Measurements from ENCODE around the gene ADI1. TPM values are rescaled to one million over a fixed set of nuclear protein-coding genes. Genes with fewer than 3 reads are reported as not detected.

ADI1 gene
- total and polyA plus RNA-seq, 2 experiments from 2014 or later, result 106 to 204 TPM

DNA sequence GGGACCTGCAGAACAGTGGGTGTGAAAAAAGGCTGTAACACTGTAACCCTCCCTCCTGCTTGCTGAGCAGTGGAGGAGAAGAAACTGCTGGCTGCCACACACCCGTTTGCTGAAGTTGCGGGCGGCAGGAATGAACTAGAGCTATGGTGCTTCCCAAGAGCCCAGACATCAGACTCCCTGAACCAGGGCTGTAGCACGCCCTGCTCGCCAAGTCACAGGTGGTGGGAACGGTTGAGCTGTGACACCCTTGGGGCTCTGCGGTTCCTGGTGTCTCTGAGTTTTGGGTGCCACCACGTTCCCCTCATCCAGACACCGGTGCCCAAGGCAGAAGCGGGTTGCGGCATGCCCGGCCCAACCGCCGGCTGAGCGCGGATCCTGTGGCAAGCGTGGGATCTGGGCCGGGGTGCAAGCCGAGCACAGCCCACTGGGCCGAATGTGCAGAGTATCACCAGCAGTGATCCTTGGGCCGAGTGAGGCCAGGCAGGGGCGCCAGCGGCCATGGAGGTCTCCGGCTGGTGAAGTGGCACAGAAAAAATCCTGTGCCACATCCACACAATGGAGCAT is 15.0 kb upstream of the ADI1 start:
- H3K4me1 ChIP-seq (ENCODE audit: insufficient read depth), result peaks cover 17% of the 10 kb centered on the region
- H3K36me3 ChIP-seq (replicated peaks; ENCODE audit: insufficient read depth, low read depth), result no peaks in the 10 kb centered on the region
- no peaks in the 10 kb centered on the region for H3K9me3 ChIP-seq (ENCODE audit: low read depth)
- no peak for DNase-seq (ENCODE audit: low spot score)
- H3K27ac ChIP-seq, result no peak overlapping the region
- H2AFZ ChIP-seq, result no peak overlapping the region
- H3K27me3 ChIP-seq, result no peaks in the 10 kb centered on the region
- H3K4me3 ChIP-seq, result no peak overlapping the region
- no peaks in the 10 kb centered on the region for H3K79me2 ChIP-seq
- no peaks in the 10 kb centered on the region for H3K9me2 ChIP-seq (replicated peaks; ENCODE audit: insufficient read depth)
- no peaks in the 10 kb centered on the region for H4K20me1 ChIP-seq (ENCODE audit: insufficient read depth, poor library complexity, severe bottlenecking)
- TF ChIP-seq EZH2 (IDR thresholded peaks at IDR 0.05; ENCODE audit: borderline replicate concordance), result no peak
- TF ChIP-seq CTCF (IDR thresholded peaks at IDR 0.05; ENCODE audit: poor library complexity), result no peak
- no peak for TF ChIP-seq EZH2phosphoT487 (IDR thresholded peaks at IDR 0.05; ENCODE audit: low read depth, severe bottlenecking, unreplicated experiment)
- no peak overlapping the region for H3K4me2 ChIP-seq
- 95% methylated on average over 24 of the region's 24 CpGs for WGBS (ENCODE audit: low lambda C conversion rate, missing lambda C conversion rate)

DNA sequence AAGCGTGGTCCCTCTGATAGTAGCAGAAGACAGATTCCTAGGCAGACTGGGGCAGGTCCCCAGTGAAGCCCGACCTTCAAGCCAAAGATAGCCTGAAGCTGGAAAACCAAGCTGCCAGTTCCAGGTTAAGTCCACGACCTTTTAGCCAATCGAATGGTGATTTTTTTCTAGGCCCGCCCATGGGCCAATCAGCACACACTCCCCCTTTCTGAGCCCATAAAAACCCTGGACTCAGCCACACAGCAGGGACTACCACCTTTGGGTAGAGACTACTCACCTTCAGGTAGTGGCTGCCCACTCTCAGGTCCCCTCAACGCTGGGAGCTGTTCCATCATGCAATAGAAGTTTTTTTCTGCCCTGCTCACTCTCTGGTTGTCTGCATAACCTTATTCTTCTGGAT is 14.5 kb upstream of the ADI1 start:
- 73% methylated on average over 6 of the region's 6 CpGs for WGBS (ENCODE audit: low lambda C conversion rate, missing lambda C conversion rate)
- no peaks in the 10 kb centered on the region for H3K79me2 ChIP-seq
- no peak for DNase-seq (ENCODE audit: low spot score)
- H3K27me3 ChIP-seq, result no peaks in the 10 kb centered on the region
- no peak overlapping the region for H3K27ac ChIP-seq
- no peak overlapping the region for H3K4me2 ChIP-seq
- no peaks in the 10 kb centered on the region for H3K9me3 ChIP-seq (ENCODE audit: low read depth)
- H2AFZ ChIP-seq, result no peak overlapping the region
- no peaks in the 10 kb centered on the region for H4K20me1 ChIP-seq (ENCODE audit: insufficient read depth, poor library complexity, severe bottlenecking)
- no peaks in the 10 kb centered on the region for H3K9me2 ChIP-seq (replicated peaks; ENCODE audit: insufficient read depth)
- H3K4me3 ChIP-seq, result no peak overlapping the region
- H3K4me1 ChIP-seq (ENCODE audit: insufficient read depth), result peaks cover 17% of the 10 kb centered on the region
- no peak for TF ChIP-seq EZH2phosphoT487 (IDR thresholded peaks at IDR 0.05; ENCODE audit: low read depth, severe bottlenecking, unreplicated experiment)
- no peak for TF ChIP-seq EZH2 (IDR thresholded peaks at IDR 0.05; ENCODE audit: borderline replicate concordance)
- TF ChIP-seq CTCF (IDR thresholded peaks at IDR 0.05; ENCODE audit: poor library complexity), result no peak
- H3K36me3 ChIP-seq (replicated peaks; ENCODE audit: insufficient read depth, low read depth), result no peaks in the 10 kb centered on the region

DNA sequence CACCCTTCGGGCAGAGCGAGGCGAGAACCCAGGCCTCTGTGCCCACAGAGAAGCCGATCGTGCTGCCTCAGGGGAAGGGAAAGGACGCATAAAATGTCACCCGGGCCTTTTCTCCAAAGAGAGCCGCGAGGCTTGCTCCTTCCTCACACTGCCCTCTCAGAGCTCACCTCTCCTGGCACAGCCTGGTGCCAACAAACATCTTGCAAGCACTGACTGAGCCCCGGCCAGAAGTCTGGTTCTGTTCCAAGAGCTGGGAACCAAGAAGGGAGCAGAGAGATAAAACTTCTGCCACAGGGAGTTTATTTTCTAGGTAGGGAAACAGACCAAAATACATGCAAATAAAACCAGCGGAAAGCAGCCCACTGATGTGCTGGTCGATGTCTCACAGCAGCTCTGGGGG is 13.6 kb upstream of the ADI1 start:
- no peak overlapping the region for H3K4me2 ChIP-seq
- TF ChIP-seq EZH2phosphoT487 (IDR thresholded peaks at IDR 0.05; ENCODE audit: low read depth, severe bottlenecking, unreplicated experiment), result no peak
- TF ChIP-seq EZH2 (IDR thresholded peaks at IDR 0.05; ENCODE audit: borderline replicate concordance), result no peak
- TF ChIP-seq CTCF (IDR thresholded peaks at IDR 0.05; ENCODE audit: poor library complexity), result no peak
- no peaks in the 10 kb centered on the region for H3K27me3 ChIP-seq
- DNase-seq (ENCODE audit: low spot score), result no peak
- no peak overlapping the region for H3K4me3 ChIP-seq
- H3K9me2 ChIP-seq (replicated peaks; ENCODE audit: insufficient read depth), result no peaks in the 10 kb centered on the region
- no peak overlapping the region for H2AFZ ChIP-seq
- H3K9me3 ChIP-seq (ENCODE audit: low read depth), result no peaks in the 10 kb centered on the region
- no peaks in the 10 kb centered on the region for H3K36me3 ChIP-seq (replicated peaks; ENCODE audit: insufficient read depth, low read depth)
- WGBS (ENCODE audit: low lambda C conversion rate, missing lambda C conversion rate), result 95% methylated on average over 12 of the region's 12 CpGs
- H3K4me1 ChIP-seq (ENCODE audit: insufficient read depth), result peaks cover 17% of the 10 kb centered on the region
- no peak overlapping the region for H3K27ac ChIP-seq
- no peaks in the 10 kb centered on the region for H3K79me2 ChIP-seq
- H4K20me1 ChIP-seq (ENCODE audit: insufficient read depth, poor library complexity, severe bottlenecking), result no peaks in the 10 kb centered on the region
